ENCODE measurements around the gene KCNK5.
A peak's percentile ranks its signal among the peaks of the same experiment; 100 is the strongest.

KCNK5 gene

DNA sequence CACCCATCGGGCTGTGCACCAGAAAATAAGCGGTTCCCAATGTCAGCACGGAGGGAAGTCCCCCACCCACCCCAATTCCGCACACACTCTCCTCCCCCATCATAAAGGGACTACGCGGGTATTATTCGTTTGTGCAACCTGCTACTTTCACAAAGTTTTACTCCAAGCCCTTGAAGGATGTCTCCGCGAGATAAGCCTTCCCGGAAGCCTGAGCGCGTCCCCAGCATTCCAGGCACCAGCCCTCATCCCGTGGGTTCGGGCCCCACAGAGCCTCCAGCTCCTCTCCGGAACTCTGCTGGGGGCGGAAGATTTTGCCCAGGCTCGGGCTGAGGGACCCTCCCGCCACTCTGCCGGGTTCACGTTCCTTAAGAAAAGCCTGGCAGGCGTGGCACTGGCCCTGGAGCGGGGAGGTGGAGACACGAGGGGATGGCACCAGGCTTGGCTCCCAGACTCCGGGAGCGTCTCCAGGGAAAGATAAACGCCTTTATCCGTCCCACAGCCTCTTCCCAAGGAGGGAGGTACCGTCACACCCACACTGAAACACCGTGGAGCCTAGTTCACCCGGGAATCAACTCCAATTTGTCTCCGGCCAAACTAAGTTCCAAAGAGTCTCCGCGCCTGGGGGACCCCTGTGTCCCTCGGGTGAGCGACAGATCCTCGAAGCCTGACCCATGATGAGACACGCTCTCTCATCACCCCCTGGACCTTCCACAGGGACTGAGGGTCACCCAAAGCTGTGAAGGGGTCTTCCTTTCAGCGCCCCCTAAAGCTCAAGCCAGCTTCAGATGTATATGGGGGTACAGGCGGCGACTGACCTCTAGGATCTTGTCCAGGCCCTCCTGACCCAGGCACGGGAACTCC is 934 bp downstream of the KCNK5 start:
- TF ChIP-seq, protein P1, sequence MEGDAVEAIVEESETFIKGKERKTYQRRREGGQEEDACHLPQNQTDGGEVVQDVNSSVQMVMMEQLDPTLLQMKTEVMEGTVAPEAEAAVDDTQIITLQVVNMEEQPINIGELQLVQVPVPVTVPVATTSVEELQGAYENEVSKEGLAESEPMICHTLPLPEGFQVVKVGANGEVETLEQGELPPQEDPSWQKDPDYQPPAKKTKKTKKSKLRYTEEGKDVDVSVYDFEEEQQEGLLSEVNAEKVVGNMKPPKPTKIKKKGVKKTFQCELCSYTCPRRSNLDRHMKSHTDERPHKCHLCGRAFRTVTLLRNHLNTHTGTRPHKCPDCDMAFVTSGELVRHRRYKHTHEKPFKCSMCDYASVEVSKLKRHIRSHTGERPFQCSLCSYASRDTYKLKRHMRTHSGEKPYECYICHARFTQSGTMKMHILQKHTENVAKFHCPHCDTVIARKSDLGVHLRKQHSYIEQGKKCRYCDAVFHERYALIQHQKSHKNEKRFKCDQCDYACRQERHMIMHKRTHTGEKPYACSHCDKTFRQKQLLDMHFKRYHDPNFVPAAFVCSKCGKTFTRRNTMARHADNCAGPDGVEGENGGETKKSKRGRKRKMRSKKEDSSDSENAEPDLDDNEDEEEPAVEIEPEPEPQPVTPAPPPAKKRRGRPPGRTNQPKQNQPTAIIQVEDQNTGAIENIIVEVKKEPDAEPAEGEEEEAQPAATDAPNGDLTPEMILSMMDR (IDR thresholded peaks at IDR 0.05), result no peak
- Histone ChIP-seq H3K27ac (no peak overlapping the region), H3K4me3 (peak overlapping the region; percentile 71)
- no peak for DNase-seq (ENCODE audit: low spot score)

DNA sequence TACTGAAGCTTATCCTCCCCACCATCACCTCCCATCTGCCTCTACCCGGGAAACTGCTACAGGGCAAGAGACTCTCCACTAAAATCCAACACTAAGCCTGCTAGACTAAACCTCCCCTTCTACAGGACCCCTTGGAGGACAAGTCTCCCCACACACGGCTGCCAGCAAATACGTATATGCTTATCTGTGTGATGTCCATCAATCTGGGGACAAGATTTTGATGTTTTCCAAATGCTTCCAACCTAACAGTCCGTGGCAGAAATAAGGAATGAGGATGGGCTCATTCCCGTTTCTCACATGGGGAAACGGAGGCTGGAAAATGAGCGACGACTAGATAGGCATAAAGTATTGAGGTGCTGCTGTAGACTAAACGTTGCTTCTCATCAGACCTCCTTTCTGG is 1.8 kb downstream of the KCNK5 start:
- no peak overlapping the region for H3K27ac ChIP-seq
- H3K4me3 ChIP-seq, result peak overlapping the region; percentile 71
- no peak for DNase-seq (ENCODE audit: low spot score)
- TF ChIP-seq, protein P1 (IDR thresholded peaks at IDR 0.05), result no peak

GRCh38 chr6:39226639-39227329 is 2.5 kb downstream of the KCNK5 start:
- Histone ChIP-seq H3K4me3 (no peak overlapping the region), H3K27ac (no peak overlapping the region)
- TF ChIP-seq, protein P1 (IDR thresholded peaks at IDR 0.05), result no peak
- no peak for DNase-seq (ENCODE audit: low spot score)

DNA sequence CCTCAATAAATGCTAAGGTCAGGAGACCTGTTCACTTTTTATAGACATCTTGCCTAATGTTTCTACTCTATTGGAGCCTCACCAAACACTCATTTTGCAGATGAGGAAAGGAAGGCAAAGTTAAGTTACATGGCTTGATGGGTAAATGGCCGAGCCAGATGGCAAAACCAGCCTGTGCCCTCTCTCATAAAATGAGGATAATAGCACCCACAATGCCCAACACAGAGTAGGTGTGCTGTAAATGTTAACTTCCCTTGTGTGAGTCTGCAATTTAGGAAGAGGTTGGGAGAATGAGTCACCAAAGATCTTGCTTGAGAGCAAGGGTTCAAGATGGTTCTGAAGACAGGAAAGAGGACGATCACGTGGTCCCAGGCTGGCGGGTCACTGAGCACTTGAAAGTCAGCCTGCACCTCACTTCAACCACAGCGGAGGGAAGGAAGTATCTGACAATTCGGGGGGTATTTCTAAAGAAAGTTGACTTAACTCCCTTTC is 3.3 kb downstream of the KCNK5 start:
- TF ChIP-seq, protein P1 (IDR thresholded peaks at IDR 0.05), result no peak
- H3K27ac ChIP-seq, result peak overlapping the region in 1 of 2 donors; percentile 47
- no peak overlapping the region for H3K4me3 ChIP-seq
- no peak for DNase-seq (ENCODE audit: low spot score)

DNA sequence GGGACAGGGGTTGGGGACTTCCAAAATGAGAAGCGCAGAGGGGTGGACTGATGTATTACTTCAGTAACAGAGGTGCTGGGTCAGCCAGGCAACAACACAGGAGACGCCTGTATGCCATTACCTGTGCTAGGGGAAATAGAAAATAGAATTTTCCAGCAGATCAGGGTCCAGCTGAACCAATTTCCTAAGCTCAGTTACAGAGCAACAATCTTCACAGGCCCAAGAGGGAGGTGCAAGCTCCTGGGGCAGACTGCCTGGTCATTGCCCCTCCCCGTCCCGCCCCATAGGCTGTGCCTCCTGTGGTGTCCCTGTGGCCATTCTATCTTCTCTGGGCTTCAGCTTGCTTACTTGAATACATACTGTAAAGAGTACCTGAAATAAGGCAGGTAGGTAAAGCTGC is 3.7 kb downstream of the KCNK5 start:
- Histone ChIP-seq H3K27ac (peak overlapping the region in 1 of 2 donors; percentile 47), H3K4me3 (no peak overlapping the region)
- TF ChIP-seq, protein P1 (IDR thresholded peaks at IDR 0.05), result no peak
- DNase-seq (ENCODE audit: low spot score), result no peak

- DNase-seq (ENCODE audit: low spot score), result no peak
- H3K27ac ChIP-seq, result peak overlapping the region in 1 of 2 donors; percentile 47
- TF ChIP-seq, protein P1 (IDR thresholded peaks at IDR 0.05), result no peak
- H3K4me3 ChIP-seq, result no peak overlapping the region
Measured at GRCh38 chr6:39224523-39225182, 4.6 kb downstream of the KCNK5 start.
